ENCODE results near the gene MYRIP.
"Not testable (repeated sequence)": the region's sequence is repeated elsewhere in the genome, so short reads cannot be mapped to it uniquely, and the experiment has no call there.

MYRIP gene

DNA sequence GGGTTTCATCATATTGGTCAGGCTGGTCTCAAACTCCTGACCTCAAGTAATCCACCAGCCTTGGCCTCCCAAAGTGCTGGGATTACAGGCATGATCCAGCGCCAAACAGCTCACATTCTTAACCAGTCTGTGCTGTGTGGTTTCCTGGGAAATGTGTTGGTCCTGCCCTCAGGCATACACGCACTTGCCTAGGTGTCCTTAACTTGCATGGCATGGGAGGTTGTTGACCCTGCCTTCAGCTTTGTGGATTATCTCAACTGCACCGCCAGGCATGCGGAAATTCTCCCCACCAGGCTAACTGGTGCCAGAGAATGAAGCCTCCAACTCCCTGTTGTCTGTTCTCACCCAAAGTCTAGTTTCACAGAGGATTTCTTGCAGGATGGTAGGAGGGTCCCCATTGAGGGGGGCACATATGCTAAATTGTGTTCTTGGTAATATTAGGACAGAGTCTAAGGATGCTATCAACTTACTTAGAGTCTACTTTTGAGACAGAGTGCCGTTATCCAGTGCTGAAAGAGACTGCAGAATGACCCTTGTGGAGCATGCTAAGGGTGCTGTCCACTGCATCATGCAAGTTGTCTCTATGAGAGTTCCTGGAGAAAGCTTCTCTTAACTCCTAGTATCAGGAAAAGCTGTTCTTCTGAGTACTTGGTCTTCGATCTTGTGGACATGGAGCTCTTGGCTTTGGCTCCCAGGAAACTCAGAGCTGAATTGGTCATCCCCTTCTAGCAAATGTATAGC lies 438.5 kb downstream of the MYRIP start:
- DNase-seq: no peak

DNA sequence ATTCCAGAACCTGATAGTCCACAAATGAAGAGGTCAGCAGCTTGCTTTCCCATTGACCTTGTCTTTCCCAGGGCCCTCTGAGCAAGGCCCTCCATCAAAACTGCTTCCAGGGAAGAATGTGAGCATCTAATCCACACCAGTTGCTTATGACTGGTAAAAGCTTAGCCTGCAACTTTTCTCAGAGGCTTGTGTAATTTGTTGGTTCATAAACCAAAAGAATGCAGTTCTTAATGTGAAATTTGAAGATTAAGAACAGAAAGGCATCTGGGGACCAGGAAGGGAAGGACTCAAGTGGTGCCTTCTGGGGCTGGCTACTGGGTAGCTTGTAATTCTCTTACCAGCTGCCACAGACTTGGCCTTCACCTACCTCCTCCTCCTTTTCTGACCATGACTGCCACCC lies 439.2 kb downstream of the MYRIP start:
- DNase-seq: no peak

DNA sequence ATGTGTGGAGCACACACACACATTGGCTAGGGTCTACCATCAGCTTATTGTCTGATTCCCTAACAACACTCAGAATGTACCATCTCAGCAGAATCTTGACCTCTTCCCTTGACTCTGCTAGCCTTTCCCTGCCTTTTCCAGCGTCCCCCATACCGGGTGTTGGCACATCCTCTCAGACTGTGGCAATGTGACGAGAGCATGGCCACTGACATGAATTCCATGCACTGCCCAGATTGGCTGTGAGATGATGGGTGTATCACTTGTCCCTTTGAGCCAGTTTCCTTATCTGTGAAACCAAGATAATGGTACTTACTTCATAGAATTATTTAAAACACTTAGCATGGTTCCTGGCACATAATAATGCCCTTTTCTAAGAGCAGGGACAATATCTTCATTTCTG lies 439.8 kb downstream of the MYRIP start:
- no peak for DNase-seq

DNA sequence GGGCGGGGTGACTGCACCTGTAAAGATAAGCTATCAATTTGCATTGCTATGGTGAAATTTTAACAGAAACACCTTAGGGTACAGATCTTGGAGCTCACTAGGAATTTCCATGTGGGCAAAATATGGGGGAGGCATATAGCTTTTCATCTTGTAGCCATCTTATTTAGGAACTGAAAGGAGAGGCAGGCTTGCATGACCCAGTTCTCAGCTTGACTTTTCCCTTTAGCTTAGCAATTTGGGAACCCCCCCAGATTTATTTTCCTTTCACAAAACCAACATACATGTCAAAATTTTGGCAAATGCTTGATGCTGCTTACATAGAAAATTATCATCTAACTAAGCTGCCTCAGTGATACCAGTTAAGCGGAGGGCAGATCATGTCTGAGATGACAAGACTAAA lies 445.1 kb downstream of the MYRIP start:
- no peak for DNase-seq

GRCh38 chr3:40254891-40255290 lies 445.5 kb downstream of the MYRIP start:
- no peak for DNase-seq

DNA sequence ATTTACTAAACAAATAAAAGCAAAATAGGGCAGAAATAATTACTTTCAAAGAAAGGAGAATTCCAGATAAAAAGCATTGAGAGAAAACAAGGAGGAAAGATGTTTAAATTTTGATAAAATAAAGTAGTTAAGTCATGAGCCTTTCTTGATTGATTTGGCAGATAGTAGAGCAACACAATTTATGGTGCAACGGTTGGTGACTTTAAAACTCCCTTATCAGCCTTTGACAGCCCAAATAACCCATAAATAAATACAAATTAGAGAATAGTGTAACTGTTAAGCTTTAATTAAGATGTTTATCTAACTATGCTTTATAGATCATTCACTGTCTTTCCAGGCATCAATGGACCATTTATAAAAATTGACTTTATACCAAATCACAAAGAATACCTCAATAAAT lies 446.1 kb downstream of the MYRIP start:
- no peak for DNase-seq

DNA sequence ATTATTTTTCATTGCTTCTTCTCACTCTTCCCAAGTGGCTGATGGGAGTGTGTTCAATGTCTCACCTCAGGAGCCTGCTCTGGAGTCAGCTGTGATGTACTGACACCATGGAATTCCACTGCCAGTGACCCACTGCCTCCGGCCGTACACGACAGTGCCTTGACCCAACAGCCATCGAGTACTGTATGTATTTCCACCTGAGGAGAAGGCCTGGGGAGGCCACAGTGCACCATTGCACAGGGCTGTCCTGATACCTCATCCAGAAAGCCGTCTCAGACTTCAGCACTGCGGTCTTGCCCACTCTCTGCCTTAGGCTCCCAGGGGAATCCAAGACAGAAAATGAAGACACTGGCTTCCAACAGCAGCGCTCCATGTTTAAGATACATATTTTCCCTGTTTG lies 448.7 kb downstream of the MYRIP start:
- no peak for DNase-seq

- peak; percentile 8 for DNase-seq
These were observed 449.1 kb downstream of the MYRIP start for GRCh38 chr3:40258555-40258954.

DNA sequence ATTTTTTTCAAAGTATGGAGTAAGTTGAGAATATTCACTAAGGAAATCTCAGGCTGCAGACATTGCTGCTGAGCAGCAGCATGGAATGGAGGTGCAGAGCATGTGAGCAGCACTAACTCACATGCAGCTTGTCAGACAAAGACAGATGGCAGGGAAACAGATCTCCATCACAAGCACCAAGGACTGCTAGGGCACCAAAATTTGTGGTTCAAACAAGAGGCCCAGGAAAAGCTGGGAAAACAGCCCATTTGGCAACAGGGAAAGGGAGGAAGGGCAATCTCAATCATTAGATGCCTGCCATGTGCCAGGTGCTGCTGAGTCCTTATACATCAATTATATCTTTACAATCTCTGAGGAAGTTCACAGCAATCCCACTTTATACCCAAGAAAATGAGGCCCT lies 452.9 kb downstream of the MYRIP start:
- DNase-seq: no peak

DNA sequence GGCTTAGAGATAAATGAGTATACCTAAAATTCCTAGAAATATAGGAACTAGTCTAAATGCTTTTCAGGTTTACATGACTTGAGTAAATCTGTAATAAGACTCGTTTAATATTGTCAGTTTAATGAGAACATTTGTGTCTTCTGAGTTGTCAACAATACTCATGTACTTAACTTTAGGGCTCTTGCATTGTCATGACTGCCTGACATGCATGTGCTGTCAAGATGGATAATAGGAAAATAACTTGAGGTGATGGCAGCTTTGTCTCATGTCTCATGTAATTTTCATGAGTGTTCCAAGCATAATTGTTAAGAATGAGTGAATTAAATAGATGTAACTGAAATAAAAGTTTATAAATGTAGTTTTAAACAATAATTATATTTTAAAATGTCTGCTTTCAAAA lies 455.0 kb downstream of the MYRIP start:
- no peak for DNase-seq

DNA sequence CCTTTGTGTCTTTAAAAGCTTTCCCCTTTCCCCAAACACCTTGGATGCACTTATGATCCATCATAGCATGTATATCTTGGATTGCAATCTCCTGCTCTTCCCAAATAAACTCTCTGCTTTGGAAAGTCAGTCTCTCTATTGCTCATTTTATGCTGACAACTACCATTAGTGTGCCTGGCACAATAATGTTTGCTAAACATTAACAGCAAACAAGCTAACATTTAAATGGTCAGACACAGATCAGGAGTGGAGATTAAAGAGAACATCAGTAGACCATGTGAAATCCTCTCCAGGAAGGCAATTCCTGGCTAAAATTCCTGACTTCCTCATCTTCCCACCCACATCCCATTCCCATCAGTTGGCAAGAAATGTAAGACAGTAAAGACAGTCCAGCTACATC lies 455.8 kb downstream of the MYRIP start:
- DNase-seq: no peak

- DNase-seq: no peak
These were observed 458.7 kb downstream of the MYRIP start for GRCh38 chr3:40267937-40268724.

- DNase-seq: no peak
These were observed 459.6 kb downstream of the MYRIP start for GRCh38 chr3:40268802-40269524.

DNA sequence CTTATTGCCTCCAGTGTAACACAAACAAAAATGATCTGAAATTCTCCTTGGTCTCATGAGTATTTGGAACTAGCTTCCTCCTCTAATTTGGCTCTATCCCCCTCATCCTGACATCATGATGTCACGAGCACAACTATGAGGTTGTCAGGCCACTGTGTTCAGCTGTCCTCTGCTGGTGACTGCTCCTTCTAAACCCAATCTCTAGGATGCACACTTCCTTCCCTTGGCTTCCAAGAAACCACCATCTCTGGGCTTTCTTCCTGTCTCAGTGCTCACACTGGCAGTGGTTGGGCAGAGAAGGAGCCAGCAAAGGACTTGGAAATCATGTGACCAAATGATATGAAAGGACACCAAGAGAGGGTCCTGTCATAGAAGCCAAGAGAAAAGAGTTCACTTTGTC lies 469.4 kb downstream of the MYRIP start:
- no peak for DNase-seq

GRCh38 chr3:40281995-40282394 lies 472.6 kb downstream of the MYRIP start:
- no peak for DNase-seq

DNA sequence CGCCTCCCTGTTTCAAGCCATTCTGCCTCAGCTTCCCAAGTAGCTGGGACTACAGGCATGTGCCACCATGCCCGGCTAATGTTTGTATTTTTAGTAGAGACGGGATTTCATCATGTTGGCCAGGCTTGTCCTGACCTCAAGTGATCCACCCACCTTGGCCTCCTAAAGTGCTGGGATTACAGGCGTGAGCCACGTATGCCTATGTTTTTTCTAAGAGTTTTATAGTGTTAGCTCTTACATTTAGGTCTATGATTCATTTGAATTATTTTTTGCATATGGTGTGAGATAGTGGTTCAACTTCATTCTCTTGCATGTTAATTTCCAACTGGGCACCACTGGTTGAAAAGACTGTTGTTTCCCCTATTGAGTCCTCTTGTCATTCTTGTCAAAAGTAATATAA lies 473.6 kb downstream of the MYRIP start:
- DNase-seq: not testable (repeated sequence)

- DNase-seq: no peak
These were observed 477.8 kb downstream of the MYRIP start for GRCh38 chr3:40287248-40287647.

GRCh38 chr3:40290396-40290795 lies 481.0 kb downstream of the MYRIP start:
- peak; percentile 11 for DNase-seq

DNA sequence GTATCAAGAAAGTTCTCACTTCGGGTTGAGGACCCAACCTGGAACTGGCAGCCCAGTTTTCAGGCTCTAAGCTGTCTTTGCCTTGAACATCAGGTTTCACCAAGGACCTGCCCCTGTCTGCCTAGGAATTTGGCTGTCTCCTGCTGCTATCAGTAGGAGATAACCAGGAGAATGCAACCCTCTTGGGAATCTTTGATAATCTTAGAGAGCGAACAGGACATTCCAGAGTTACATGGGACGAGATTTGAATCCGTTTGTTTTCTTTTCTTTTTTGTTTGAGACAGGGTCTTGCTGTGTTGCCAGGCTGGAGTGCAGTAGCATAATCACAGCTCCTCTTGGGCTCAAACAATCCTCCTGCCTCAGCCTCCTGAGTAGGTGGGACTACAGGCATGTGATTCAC lies 482.1 kb downstream of the MYRIP start:
- DNase-seq: no peak

DNA sequence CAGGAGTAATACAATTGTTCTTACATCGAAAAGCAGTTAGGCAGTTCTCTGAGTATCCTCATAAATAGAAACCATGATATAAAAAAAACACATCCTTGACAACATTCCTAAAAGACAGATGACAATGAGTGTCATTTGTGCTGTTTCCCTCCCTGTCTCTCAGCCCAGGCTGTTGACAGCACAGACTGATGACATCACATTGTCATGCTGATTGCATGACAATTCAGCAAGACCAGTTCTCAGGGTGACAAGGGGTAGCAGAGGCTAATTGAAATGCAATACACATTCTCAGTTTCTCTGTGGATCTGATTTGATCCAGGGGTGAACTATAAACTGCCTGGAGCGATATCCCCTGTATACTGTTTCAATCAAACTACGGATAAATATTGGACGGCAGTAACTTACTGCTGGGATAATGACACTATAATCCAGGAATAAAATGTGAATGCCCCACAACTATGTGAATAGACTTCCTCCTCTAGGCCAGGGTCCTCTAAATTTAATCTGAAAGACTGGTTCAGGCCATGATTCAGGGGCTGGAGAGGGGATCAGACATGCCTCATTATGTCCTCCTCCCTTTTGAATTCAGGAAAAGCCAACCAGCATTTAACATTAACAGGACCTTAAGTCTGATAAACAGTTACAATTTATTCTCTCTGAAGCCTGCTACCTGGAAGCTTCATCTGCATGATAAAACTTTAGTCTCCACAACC lies 483.4 kb downstream of the MYRIP start:
- no peak for DNase-seq

- no peak for DNase-seq
These were observed 485.0 kb downstream of the MYRIP start for GRCh38 chr3:40294434-40294833.

- DNase-seq: no peak
These were observed 488.7 kb downstream of the MYRIP start for GRCh38 chr3:40298075-40298474.

- no peak for DNase-seq
These were observed 489.8 kb downstream of the MYRIP start for GRCh38 chr3:40299130-40299720.
